Measurements from ENCODE around the gene HMGA1. TPM values are rescaled to one million over a fixed set of nuclear protein-coding genes. Genes with fewer than 3 reads are reported as not detected.
"Not testable (repeated sequence)": the region's sequence is repeated elsewhere in the genome, so short reads cannot be mapped to it uniquely, and the experiment has no call there.

Gene HMGA1
- total RNA-seq, 1 donor = 65.2 TPM

- DNase-seq (ENCODE audit: low read depth) = no peak
- H3K4me3 ChIP-seq (ENCODE audit: low read depth, low read length) = no peak overlapping the region
- TF ChIP-seq CTCF (IDR thresholded peaks at IDR 0.05; ENCODE audit: insufficient read depth, low read depth, low read length) = no peak
These were observed 9.5 kb downstream of the HMGA1 start for GRCh38 chr6:34246249-34246562.

- peak; percentile 60 for TF ChIP-seq CTCF (IDR thresholded peaks at IDR 0.05; ENCODE audit: insufficient read depth, low read depth, low read length)
- no peak overlapping the region for H3K4me3 ChIP-seq (ENCODE audit: low read depth, low read length)
- DNase-seq (ENCODE audit: low read depth) = peak; percentile 56
These were observed 10.1 kb downstream of the HMGA1 start for GRCh38 chr6:34246563-34247391.

- TF ChIP-seq CTCF (IDR thresholded peaks at IDR 0.05; ENCODE audit: insufficient read depth, low read depth, low read length) = no peak
- DNase-seq (ENCODE audit: low read depth) = peak; percentile 30
- peak overlapping the region; percentile 64 for H3K4me3 ChIP-seq (ENCODE audit: low read depth, low read length)
These were observed 11.0 kb downstream of the HMGA1 start for GRCh38 chr6:34247481-34248197.

GRCh38 chr6:34248198-34248726 lies 11.6 kb downstream of the HMGA1 start:
- DNase-seq (ENCODE audit: low read depth) = peak; percentile 38
- no peak for TF ChIP-seq CTCF (IDR thresholded peaks at IDR 0.05; ENCODE audit: insufficient read depth, low read depth, low read length)

GRCh38 chr6:34248727-34249468 lies 12.2 kb downstream of the HMGA1 start, which contains the start of gene SMIM29:
Gene SMIM29 (minus strand): TSS chr6:34249006. CDS start chr6:34247791, 1,215 bp downstream.
- TF ChIP-seq CTCF (IDR thresholded peaks at IDR 0.05; ENCODE audit: insufficient read depth, low read depth, low read length) = peak; percentile 80
- peak within 1 kb of the TSS; percentile 66 for H3K4me3 ChIP-seq (ENCODE audit: low read depth, low read length)
- DNase-seq (ENCODE audit: low read depth) = peak; percentile 96

More at GRCh38 chr6:34248198-34248726, 11.6 kb downstream of the HMGA1 start:
- H3K4me3 ChIP-seq (ENCODE audit: low read depth, low read length) = peak overlapping the region; percentile 64

GRCh38 chr6:34249469-34250261 lies 13.0 kb downstream of the HMGA1 start:
- peak overlapping the region; percentile 66 for H3K4me3 ChIP-seq (ENCODE audit: low read depth, low read length)
- no peak for DNase-seq (ENCODE audit: low read depth)
- TF ChIP-seq CTCF (IDR thresholded peaks at IDR 0.05; ENCODE audit: insufficient read depth, low read depth, low read length) = no peak

GRCh38 chr6:34252395-34252794 lies 15.7 kb downstream of the HMGA1 start:
- not testable (repeated sequence) for DNase-seq (ENCODE audit: low read depth); H3K4me3 ChIP-seq (ENCODE audit: low read depth, low read length)

Measured in fibroblast of villous mesenchyme (primary cell).